K562 (cell line): ENCODE results near the gene TGFBR3L. TPM values are rescaled to one million over a fixed set of nuclear protein-coding genes. Genes with fewer than 3 reads are reported as not detected.
A peak's percentile ranks its signal among the peaks of the same experiment; 100 is the strongest.

Experiments used
- AFF4 ChIP-seq: sonication (generic); formaldehyde crosslinking; IDR thresholded peaks from 2 replicates; pipeline ENCODE4 v1.8.0; 2023; ENCODE audit warnings: mild to moderate bottlenecking, missing genetic modification reagents
- ASH1L ChIP-seq: fragments of 450-650 bp; IDR thresholded peaks from 2 replicates; pipeline ENCODE4 v1.6.1; 2018; ENCODE audit warnings: borderline replicate concordance, mild to moderate bottlenecking, low read depth; ENCODE audit not compliant: partially characterized antibody
- BRD9 ChIP-seq: fragments of 450-650 bp; IDR thresholded peaks from 2 replicates; pipeline ENCODE4 v1.6.1; 2018; ENCODE audit warnings: low read depth; ENCODE audit not compliant: partially characterized antibody
- CHCHD3 ChIP-seq: fragments of 250-450 bp; sonication (Bioruptor Pico); IDR thresholded peaks from 2 replicates; pipeline ENCODE4 v2.1.2; 2022; ENCODE audit warnings: mild to moderate bottlenecking
- DEAF1 ChIP-seq: fragments of 450-650 bp; formaldehyde crosslinking; IDR thresholded peaks from 2 replicates; pipeline ENCODE4 v1.4.0; 2020; ENCODE audit warnings: mild to moderate bottlenecking, moderate library complexity
- ESRRA ChIP-seq: fragments of 450-650 bp; IDR thresholded peaks from 2 replicates; pipeline ENCODE4 v1.6.1; 2014; ENCODE audit warnings: low read depth, mild to moderate bottlenecking, moderate library complexity, borderline replicate concordance
- FOSL1 ChIP-seq: fragments of 200-800 bp; sonication (Bioruptor generic); conservative IDR thresholded peaks from 2 replicates; pipeline ENCODE4 v1.6.1; 2016; ENCODE audit warnings: missing genetic modification characterization, missing compliant biosample characterization
- FOXA3 ChIP-seq, 2 experiments: fragments of 450-650 bp in 1 of 2; sonication (generic) in 1 of 2; formaldehyde crosslinking; IDR thresholded peaks in 1 of 2; conservative IDR thresholded peaks in 1 of 2; 2 replicates each; pipeline versions ENCODE4 v1.4.0 to v1.8.0; 2020 to 2022; ENCODE audit warnings: mild to moderate bottlenecking in 2 of 2, missing genetic modification reagents in 1 of 2
- FOXJ3 ChIP-seq: sonication (generic); formaldehyde crosslinking; IDR thresholded peaks from 2 replicates; pipeline ENCODE4 v1.4.0; 2020; ENCODE audit warnings: mild to moderate bottlenecking, missing genetic modification reagents
- GATAD2B ChIP-seq: fragments of 450-650 bp; IDR thresholded peaks from 2 replicates; pipeline ENCODE4 v1.6.1; 2017; ENCODE audit warnings: mild to moderate bottlenecking, borderline replicate concordance
- HES1 ChIP-seq: fragments of 450-650 bp; IDR thresholded peaks from 2 replicates; pipeline ENCODE4 v1.6.1; 2016; ENCODE audit warnings: low read depth, mild to moderate bottlenecking, moderate library complexity
- HNRNPUL1 ChIP-seq: fragments of 200-400 bp; formaldehyde crosslinking; IDR thresholded peaks from 2 replicates; pipeline ENCODE4 v1.6.1; 2017; ENCODE audit warnings: low read length
- NFYB ChIP-seq: IDR thresholded peaks from 2 replicates; pipeline ENCODE4 v1.6.1; 2011; ENCODE audit warnings: mild to moderate bottlenecking, moderate library complexity; ENCODE audit not compliant: insufficient read length; ENCODE audit errors: extremely low read depth
- NR1H2 ChIP-seq: sonication (generic); formaldehyde crosslinking; IDR thresholded peaks from 2 replicates; pipeline ENCODE4 v1.4.0; 2020; ENCODE audit warnings: mild to moderate bottlenecking, missing genetic modification reagents
- SMARCB1 ChIP-seq: IDR thresholded peaks from 2 replicates; pipeline ENCODE4 v1.6.1; 2011; ENCODE audit warnings: improper control_type of control experiment, low read depth; ENCODE audit not compliant: insufficient read length
- SNAPC5 ChIP-seq: fragments of 250-450 bp; sonication (Bioruptor Pico); IDR thresholded peaks from 2 replicates; pipeline ENCODE4 v1.8.0; 2021; ENCODE audit warnings: moderate library complexity, mild to moderate bottlenecking, inconsistent platforms
- SREBF1 ChIP-seq: fragments of 150-350 bp; IDR thresholded peaks from 2 replicates; pipeline ENCODE4 v1.6.1; 2014; ENCODE audit warnings: antibody characterized with exemption, low read depth, low read length, borderline replicate concordance
- VEZF1 ChIP-seq: fragments of 200-800 bp; sonication (Bioruptor generic); IDR thresholded peaks from 2 replicates; pipeline ENCODE4 v1.6.1; 2017; ENCODE audit warnings: missing genetic modification characterization, missing compliant biosample characterization
- ZFPM2 ChIP-seq: fragments of 250-450 bp; sonication (Bioruptor Pico); IDR thresholded peaks from 2 replicates; pipeline ENCODE4 v1.5.1; 2022; ENCODE audit warnings: mild to moderate bottlenecking
- ZNF263 ChIP-seq: sonication (generic); formaldehyde crosslinking; IDR thresholded peaks from 2 replicates; pipeline ENCODE4 v1.8.0; 2022; ENCODE audit warnings: mild to moderate bottlenecking, missing genetic modification reagents, borderline replicate concordance
- polyA plus RNA-seq, 8 experiments: library from polyadenylated mRNA; depleted of rRNA in 4 of 8; stranded (reverse) in 5 of 8; unstranded in 3 of 8; fragments of >200 nt; fragmentation: Nextera tagmentation in 2 of 8; fragmentation: Illumina TruSeq in 1 of 8; extraction: Ambion mirVana in 2 of 8; extraction: Trizol in 1 of 8; gene quantifications; 2 replicates each; pipeline versions ENCODE4 v1.2.1 to v1.2.3, GENCODE V29; 2011 to 2014; ENCODE audit warnings: inconsistent platforms in 1 of 8, missing spikeins in 1 of 8
- total RNA-seq, 7 experiments: library from RNA; depleted of rRNA in 6 of 7; stranded (reverse); fragments of >200 nt in 6 of 7; fragmentation: Illumina TruSeq in 2 of 7; extraction: Trizol in 2 of 7; gene quantifications; 2 replicates each; pipeline versions ENCODE4 v1.2.1 to v1.2.3, GENCODE V29; 2011 to 2021; ENCODE audit warnings: low replicate concordance in 1 of 7

TGFBR3L gene
- total and polyA plus RNA-seq, 9 of the 15 experiments (the other 6 are each of a cell fraction or from before 2014, with no cell fraction given): not detected

GRCh38 chr19:7888145-7888825 is 26.3 kb upstream of the TGFBR3L start, which contains the start of gene LRRC8E (continued):
- TF ChIP-seq SNAPC5 (CRISPR knock-in tag) (no peak), HNRNPUL1 (no peak), SMARCB1 (no peak), FOXJ3 (CRISPR knock-in tag) (no peak), FOXA3 (CRISPR knock-in tag; conservative IDR thresholded peaks at IDR 0.05 in 1 of 2, IDR thresholded peaks at IDR 0.05 in 1 of 2) (no peak), ESRRA (0 out of 2 replicates have a peak, but pooled peaks have one; percentile 27), NR1H2 (CRISPR knock-in tag) (0 out of 2 replicates have a peak, but pooled peaks have one; percentile 32), AFF4 (no peak), VEZF1 (peak; percentile 64; the same call in 1 of the 2 replicates), NFYB (no peak), HES1 (no peak), GATAD2B (no peak), ZNF263 (CRISPR knock-in tag) (peak; percentile 20; the same call in 1 of the 2 replicates), BRD9 (no peak), ZFPM2 (no peak), FOSL1 (tag) (peak; percentile 86), SREBF1 (no peak), DEAF1 (CRISPR knock-in tag) (no peak), CHCHD3 (CRISPR knock-in tag) (no peak), ASH1L (no peak)
